ENCODE measurements around the gene OR52E5. TPM values are rescaled to one million over a fixed set of nuclear protein-coding genes. Genes with fewer than 3 reads are reported as not detected.

OR52E5 gene
- total RNA-seq, 4 donors from 2014 or later, result not detected

DNA sequence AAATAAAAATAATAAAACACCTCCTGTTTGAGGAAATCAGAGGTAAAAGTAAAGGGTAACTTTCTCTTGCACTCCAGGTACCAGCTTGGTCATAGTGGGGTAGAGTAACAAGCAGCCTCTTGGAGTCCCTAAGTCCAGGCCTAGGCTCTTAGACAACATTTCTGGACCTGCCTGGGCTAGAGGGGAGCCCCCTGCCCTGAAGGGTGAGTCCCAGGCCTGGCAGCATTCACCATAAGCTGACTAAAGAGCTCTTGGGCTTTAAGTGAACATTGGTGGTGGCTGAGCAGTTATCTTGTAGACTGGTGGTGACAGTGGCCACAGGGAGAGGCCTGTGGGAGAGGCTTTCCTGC is 30.4 kb downstream of the OR52E5 start:
- TF ChIP-seq, protein P1, sequence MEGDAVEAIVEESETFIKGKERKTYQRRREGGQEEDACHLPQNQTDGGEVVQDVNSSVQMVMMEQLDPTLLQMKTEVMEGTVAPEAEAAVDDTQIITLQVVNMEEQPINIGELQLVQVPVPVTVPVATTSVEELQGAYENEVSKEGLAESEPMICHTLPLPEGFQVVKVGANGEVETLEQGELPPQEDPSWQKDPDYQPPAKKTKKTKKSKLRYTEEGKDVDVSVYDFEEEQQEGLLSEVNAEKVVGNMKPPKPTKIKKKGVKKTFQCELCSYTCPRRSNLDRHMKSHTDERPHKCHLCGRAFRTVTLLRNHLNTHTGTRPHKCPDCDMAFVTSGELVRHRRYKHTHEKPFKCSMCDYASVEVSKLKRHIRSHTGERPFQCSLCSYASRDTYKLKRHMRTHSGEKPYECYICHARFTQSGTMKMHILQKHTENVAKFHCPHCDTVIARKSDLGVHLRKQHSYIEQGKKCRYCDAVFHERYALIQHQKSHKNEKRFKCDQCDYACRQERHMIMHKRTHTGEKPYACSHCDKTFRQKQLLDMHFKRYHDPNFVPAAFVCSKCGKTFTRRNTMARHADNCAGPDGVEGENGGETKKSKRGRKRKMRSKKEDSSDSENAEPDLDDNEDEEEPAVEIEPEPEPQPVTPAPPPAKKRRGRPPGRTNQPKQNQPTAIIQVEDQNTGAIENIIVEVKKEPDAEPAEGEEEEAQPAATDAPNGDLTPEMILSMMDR (IDR thresholded peaks at IDR 0.05), result no peak
- TF ChIP-seq POLR2A (IDR thresholded peaks at IDR 0.05), result no peak
- DNase-seq, result no peak
- H3K9me3 ChIP-seq, result no peaks in the 10 kb centered on the region
- intact Hi-C loops (cut with DNase I), result no loop called here
- H3K36me3 ChIP-seq, result no peaks in the 10 kb centered on the region
- no peaks in the 10 kb centered on the region for H3K4me1 ChIP-seq
- no peak overlapping the region for H3K27ac ChIP-seq
- H3K4me3 ChIP-seq, result no peak overlapping the region
- H3K27me3 ChIP-seq, result no peaks in the 10 kb centered on the region

- DNase-seq, result no peak
- Histone ChIP-seq H3K4me1 (no peaks in the 10 kb centered on the region), H3K4me3 (no peak overlapping the region), H3K9me3 (no peaks in the 10 kb centered on the region), H3K36me3 (no peaks in the 10 kb centered on the region), H3K27ac (no peak overlapping the region), H3K27me3 (no peaks in the 10 kb centered on the region)
- no peak for TF ChIP-seq POLR2A (IDR thresholded peaks at IDR 0.05)
- TF ChIP-seq, protein P1 (IDR thresholded peaks at IDR 0.05), result no peak
- intact Hi-C loops (cut with DNase I), result no loop called here
These were observed 30.8 kb downstream of the OR52E5 start for GRCh38 chr11:5923794-5924193.

GRCh38 chr11:5928271-5928670 is 35.3 kb downstream of the OR52E5 start:
- intact Hi-C loops (cut with DNase I), result no loop called here
- TF ChIP-seq POLR2A (IDR thresholded peaks at IDR 0.05), result no peak
- TF ChIP-seq, protein P1 (IDR thresholded peaks at IDR 0.05), result no peak
- Histone ChIP-seq H3K4me1 (no peaks in the 10 kb centered on the region), H3K27ac (no peak overlapping the region), H3K36me3 (no peaks in the 10 kb centered on the region), H3K27me3 (no peaks in the 10 kb centered on the region), H3K4me3 (no peak overlapping the region), H3K9me3 (peaks cover 0 to 10% (median 0%) of the 10 kb centered on the region in 3 donors)
- 90 to 91% methylated on average over 17 of the region's 17 CpGs for WGBS, 2 donors
- DNase-seq, result no peak

DNA sequence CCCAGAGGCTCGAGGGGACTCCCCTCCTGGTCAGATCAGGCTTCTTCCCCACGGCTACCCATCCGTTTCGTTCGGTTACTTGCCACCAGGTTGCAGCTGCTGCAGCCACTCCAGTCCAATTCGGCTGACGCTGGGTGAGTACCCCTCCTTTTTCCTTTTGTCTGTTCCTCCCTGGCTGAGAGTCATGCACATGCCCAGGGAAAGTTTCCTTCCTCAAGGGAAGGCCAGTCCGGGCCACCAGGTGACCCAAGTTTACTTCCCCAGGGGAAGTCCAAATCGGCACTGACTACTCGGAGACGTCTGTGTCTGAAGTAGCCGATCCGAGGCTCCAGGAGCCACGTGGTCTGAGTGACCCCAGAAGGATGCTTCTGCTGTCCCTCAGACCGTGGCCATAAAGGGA is 35.8 kb downstream of the OR52E5 start:
- Histone ChIP-seq H3K27ac (no peak overlapping the region), H3K9me3 (peaks cover 0 to 10% (median 0%) of the 10 kb centered on the region in 3 donors), H3K4me3 (no peak overlapping the region), H3K27me3 (no peaks in the 10 kb centered on the region), H3K4me1 (no peaks in the 10 kb centered on the region), H3K36me3 (no peaks in the 10 kb centered on the region)
- TF ChIP-seq, protein P1 (IDR thresholded peaks at IDR 0.05), result no peak
- TF ChIP-seq POLR2A (IDR thresholded peaks at IDR 0.05), result no peak
- 67 to 94% methylated on average over 7 of the region's 15 CpGs for WGBS, 2 donors
- intact Hi-C loops (cut with DNase I), result no loop called here
- DNase-seq, result no peak

DNA sequence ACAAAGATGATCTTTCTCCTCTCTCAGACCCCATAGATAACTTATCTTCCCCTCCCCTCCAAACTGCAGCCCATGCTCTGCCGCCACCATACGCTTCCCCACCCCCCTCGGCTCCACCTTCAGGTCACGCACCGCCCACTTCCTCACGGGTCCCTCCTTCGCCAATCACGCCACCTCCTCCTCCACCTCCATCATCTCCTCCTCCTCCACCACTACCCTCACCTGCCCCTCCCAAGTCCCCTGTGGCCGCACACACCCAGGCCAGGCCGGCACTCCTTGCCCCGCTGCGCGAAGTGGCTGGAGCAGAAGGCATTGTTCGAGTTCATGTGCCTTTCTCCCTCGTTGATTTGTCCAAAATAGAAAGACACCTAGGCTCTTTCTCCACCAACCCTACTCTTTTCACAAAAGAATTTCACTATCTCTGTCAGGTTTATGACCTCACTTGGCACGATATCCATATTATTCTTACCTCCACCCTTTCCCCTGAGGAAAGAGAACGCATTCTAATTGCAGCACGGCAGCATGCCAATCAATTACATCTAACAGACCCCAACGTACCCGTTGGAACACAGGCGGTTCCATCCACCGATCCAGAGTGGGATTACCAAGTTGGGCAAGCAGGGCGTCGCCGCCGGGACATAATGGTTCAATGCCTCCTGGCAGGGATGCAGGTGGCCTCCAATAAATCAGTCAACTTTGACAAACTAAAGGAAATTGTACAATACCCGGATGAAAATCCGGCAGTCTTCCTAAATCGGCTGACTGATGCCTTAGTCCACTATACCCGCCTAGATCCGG is 36.8 kb downstream of the OR52E5 start:
- TF ChIP-seq, protein P1 (IDR thresholded peaks at IDR 0.05), result no peak
- no peak for TF ChIP-seq POLR2A (IDR thresholded peaks at IDR 0.05)
- no peaks in the 10 kb centered on the region for H3K27me3 ChIP-seq
- no peak overlapping the region for H3K27ac ChIP-seq
- no peaks in the 10 kb centered on the region for H3K4me1 ChIP-seq
- 85 to 92% methylated on average over 27 to 31 of the region's 31 CpGs for WGBS, 2 donors
- intact Hi-C loops (cut with DNase I), result no loop called here
- no peaks in the 10 kb centered on the region for H3K36me3 ChIP-seq
- no peak for DNase-seq
- H3K4me3 ChIP-seq, result no peak overlapping the region
- H3K9me3 ChIP-seq, result peaks cover 0 to 10% (median 0%) of the 10 kb centered on the region in 3 donors

All from esophagus squamous epithelium (tissue), 5 donors.